Stimulated activated CD8-positive, alpha-beta memory T cell treated with anti-CD3 and anti-CD28 coated beads, Interleukin-2, amount 100 ng/mL, for 48 hours (primary cell): ENCODE results near the gene SIGLEC10.
"Not testable (repeated sequence)": the region's sequence is repeated elsewhere in the genome, so short reads cannot be mapped to it uniquely, and the experiment has no call there.

ENCODE experiments used
- DNase-seq, 2 donors: peaks; one replicate each; pipeline ENCODE4 v3.0.0-alpha.2; 2020; ENCODE audit warnings: low read depth in 2 of 2

Gene SIGLEC10, protein sequence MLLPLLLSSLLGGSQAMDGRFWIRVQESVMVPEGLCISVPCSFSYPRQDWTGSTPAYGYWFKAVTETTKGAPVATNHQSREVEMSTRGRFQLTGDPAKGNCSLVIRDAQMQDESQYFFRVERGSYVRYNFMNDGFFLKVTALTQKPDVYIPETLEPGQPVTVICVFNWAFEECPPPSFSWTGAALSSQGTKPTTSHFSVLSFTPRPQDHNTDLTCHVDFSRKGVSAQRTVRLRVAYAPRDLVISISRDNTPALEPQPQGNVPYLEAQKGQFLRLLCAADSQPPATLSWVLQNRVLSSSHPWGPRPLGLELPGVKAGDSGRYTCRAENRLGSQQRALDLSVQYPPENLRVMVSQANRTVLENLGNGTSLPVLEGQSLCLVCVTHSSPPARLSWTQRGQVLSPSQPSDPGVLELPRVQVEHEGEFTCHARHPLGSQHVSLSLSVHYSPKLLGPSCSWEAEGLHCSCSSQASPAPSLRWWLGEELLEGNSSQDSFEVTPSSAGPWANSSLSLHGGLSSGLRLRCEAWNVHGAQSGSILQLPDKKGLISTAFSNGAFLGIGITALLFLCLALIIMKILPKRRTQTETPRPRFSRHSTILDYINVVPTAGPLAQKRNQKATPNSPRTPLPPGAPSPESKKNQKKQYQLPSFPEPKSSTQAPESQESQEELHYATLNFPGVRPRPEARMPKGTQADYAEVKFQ

DNA sequence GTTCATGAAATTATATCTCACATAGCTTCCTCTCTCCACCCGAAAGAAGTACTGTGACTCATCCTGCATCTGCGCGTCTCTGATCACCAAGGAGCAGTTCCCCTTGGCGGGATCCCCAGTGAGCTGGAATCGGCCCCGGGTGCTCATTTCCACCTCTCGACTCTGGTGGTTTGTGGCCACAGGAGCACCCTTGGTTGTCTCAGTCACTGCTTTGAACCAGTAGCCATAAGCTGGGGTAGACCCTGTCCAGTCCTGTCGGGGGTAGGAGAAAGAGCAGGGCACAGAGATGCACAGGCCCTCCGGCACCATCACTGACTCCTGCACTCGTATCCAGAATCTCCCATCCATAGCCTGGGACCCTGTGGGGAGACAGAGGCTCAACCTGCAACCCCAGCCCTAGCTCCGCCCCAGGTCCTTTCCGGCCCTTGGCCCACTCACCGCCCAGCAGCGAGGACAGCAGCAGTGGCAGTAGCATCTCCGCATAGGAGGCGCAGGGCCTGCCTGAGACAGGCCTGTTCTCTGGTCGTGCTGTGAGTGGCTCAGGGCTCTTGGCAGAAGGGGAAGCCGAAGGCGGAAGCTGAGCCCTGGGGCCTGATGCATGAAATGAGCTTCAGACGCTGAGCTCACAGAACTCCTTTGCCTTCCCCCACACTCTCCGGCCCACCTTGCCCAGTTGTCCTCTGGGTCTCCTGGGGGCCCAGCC, at the start of gene SIGLEC10:
Gene SIGLEC10, minus strand, starts transcription at position 536 of the 703 bp plus-strand sequence. Its CDS starts 61 bp downstream, at position 475.
- DNase-seq: peak; percentile 35 to 45

DNA sequence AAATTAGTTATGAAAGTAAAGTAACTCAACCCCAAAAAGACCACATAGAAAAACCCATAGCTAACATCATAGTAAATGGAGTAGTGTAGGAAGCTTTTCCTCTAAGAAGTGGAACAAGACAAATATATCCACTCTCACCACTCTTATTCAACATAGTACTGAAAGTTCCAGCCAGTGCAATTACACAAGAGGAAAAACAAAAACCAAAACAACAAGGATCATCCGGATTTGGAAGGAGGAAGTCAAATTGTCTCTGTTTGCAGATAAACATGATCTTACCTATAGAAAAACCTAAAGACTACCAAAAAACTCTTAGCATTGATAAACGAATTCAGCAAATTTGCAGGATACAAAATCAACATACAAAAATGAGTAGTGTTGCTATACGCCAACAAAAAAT, 49.3 kb upstream of the SIGLEC10 start:
- no peak for DNase-seq

DNA sequence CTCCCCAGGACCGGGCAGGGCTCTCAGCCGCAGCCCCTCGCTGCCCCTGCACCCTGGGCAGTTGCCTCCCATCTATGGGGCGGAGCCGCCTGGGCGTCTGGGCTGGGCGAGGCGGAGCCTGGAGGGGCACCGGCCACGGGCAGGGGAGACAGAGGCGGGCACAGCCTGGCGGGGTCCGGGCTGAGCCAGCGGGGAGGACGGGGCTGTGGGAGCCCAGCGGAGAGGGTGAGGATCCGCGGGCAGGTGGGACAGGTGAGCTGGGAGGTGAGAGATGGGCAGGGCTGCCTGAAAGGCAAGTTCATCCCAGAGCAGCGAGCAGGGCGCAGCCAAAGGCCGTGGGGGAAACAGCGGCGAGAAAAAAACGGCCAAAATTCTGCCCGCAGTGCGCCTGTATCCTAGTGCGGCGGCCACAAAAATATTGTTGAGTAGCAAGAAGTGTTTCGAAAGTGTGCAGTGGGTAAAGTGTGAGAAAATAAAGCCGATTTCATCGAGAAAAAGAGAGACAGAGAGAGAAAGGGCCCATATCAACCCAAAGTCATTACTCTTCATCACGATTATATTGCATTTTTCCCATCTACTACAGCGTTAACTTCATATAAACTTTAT, 46.6 kb upstream of the SIGLEC10 start:
- DNase-seq: not testable (repeated sequence)

DNA sequence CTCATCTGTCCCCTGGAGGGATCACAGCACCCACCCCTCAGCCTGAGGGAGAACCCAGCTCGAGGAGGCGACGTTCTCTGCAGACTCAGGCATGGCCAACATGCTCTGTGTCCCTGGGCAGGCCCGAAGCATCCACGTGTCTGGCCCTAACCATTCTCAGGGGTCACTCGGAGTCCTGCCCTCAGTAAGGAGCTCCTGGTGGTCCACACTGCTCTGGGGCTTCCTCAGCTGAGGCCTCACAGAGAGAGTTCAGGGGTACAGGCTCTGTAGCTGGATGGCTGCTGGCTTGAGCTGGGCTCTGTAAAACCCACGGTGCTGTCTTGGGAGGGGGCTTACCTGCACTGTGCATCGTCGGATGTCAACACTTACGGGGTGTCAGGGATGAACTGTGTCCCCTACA, 45.2 kb upstream of the SIGLEC10 start:
- no peak for DNase-seq

DNA sequence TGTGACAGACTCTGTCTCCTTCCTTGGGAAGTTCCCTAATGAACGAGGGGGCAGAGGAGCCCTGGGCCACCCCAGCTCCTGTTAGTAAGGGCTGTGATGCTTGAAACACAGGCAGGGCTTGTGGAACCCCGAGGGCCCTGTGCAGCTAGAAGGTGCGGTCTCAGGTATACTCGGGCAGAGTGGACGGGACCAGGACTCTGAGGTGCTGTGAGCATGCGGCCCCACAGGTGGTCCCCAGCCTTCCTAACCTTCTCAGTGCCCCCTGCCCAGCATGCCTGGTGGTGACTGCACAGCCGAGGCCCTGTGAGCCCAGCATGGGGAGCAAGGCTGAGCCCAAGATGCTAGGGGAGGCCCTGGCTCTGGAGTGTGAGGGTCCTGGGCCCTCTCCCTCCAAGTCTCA, 44.8 kb upstream of the SIGLEC10 start:
- DNase-seq: no peak

DNA sequence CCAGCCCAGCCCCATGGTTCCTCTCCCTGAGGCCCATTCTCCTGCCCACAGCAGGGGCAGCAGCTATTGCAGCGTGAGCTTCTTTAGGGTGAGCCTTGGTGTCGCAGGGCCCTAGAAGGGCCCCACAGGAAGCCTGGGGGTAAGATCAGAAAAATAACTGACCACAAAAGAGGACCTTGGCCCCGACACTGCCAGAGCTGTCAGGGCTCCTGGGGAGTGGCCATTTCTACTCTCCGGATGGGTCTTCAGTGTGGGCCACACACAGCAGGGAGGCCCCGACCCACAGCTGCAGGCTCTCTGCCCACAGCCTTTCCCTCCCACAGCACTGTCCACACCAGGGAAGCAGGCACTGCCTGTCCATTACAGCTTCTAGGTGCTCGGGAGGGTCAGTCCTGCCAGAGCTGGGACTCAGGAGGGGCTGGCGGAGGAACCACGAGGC, 44.3 kb upstream of the SIGLEC10 start:
- DNase-seq: no peak

DNA sequence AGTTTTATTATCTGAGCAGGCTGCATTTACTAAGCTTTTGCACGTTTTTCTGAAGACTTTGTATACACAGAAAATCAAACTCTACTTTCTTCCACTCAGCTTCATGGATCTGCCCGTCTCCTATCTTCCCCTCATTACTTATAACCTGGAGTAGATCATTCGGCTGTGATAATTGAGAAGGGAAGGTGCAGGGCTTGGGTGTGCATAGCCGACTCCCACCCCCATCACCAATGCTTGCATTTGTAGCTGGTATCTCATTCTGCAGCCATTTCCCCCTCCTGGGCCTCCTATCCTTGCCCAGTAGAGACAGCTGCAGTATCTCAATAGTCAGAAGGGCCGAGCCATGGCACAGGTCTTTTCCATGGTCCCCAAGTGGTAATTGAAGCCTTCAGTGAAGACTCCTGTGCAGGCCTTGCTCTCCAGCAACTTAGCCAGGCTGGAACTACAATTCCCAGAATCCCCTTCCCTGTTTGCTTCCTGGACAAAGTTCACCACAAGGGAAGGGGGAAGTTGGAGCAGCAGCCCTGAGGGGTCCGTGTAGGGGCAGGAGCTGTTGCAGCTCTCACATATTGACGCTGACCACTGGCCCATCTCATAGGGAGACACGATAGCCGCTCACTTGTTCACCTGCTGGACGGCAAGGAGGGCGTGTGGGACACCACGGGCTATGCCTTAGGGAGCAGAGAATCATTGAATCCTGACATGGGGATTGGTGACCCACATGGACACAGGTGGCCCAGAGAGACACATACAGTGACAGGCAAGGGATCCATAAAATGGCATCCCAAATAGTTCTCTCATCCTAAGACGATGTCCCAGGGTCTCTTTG, 42.9 kb upstream of the SIGLEC10 start:
- no peak for DNase-seq

DNA sequence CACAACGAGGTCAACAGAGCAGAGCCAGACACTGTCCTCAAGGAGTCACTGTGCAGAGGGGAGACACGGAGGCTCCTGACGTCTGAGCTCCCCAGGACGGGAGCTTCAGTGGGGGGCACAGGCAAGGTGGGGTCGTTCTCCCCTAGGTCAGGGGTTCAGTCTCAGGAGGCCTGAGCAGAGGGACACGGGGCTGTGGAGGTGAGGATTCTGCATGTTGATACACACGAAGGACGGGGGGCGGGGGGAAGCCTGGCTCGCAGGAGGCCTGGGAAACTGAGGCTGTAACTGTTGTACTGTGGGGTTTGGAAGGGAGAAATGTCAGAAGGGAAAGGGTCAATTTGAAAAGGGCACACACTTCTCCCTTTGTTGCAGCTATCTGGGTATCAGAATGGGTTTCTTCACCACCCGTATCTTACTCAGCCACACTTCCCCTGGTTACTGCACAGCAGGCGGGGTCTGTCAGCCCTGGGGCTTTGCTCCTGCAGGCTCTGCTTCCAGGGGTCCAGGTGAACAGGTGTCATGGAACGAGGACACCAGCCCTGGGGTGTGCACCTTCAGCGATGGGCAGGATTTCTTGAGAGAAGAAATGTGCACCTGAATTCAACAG, 41.6 kb upstream of the SIGLEC10 start:
- no peak for DNase-seq

DNA sequence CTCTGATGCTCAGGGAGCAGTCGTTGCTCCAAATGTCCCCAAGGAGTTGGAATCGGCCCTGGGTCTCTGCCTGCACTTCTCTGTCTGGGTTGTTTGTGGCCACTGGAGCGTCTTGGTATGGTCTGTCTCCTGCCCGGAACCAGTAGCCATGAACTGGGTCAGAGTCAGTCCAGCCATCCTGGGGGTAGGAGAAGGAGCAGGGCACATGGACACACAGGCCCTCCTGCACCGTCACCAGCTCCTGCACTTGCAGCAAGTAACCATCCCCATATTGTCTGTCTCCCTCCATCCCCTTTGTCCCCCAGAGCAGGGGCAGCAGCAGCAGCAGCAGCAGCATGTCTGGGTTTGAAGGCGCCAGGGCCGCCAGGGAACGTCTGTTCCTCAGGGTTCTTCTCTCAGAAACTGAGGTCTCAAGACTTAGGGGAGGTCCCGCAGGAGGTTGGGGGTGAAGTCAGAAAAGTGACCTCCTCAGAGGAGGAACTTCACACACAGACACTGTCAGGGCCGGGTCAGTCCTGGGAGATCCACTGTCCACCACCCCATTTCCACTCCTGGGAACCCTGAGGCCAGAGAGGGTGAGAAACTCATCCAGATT, 40.7 kb upstream of the SIGLEC10 start, which contains the start of gene SIGLEC8:
Gene SIGLEC8, minus strand, starts transcription at position 404 of the 595 bp plus-strand sequence. Its CDS starts 67 bp downstream, at position 337.
- no peak for DNase-seq

DNA sequence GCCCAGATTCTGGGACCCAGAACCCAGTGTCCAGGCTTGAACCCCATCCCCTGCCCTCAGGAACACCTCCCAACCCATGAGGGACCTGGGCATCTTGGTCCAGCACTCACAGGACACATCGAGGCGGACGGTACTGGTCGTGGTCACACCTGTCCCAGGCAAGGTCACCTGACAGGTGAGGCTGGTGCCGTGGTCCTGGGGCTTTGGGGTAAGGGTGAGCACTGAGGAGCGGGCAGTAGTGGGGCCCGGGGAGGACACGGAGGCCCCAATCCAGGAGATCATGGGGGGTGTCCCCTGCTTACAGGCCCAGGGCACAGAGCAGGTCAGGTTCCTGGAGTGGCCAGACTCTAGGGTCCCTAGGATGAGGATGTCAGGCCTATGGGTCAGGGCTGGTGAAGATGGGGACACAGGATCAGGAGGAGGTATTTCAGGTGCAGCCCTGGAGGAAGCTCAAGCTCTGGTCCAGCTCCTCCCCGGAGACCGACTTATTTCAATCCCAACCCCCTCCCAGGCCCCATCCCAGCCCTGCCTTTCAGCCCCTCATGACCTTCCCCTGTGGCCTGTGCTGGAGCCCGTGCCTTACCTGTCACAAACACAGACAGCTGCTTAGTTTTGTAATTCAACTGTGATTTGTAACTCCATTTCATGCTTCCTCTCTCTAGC, 40.0 kb upstream of the SIGLEC10 start:
- no peak for DNase-seq

DNA sequence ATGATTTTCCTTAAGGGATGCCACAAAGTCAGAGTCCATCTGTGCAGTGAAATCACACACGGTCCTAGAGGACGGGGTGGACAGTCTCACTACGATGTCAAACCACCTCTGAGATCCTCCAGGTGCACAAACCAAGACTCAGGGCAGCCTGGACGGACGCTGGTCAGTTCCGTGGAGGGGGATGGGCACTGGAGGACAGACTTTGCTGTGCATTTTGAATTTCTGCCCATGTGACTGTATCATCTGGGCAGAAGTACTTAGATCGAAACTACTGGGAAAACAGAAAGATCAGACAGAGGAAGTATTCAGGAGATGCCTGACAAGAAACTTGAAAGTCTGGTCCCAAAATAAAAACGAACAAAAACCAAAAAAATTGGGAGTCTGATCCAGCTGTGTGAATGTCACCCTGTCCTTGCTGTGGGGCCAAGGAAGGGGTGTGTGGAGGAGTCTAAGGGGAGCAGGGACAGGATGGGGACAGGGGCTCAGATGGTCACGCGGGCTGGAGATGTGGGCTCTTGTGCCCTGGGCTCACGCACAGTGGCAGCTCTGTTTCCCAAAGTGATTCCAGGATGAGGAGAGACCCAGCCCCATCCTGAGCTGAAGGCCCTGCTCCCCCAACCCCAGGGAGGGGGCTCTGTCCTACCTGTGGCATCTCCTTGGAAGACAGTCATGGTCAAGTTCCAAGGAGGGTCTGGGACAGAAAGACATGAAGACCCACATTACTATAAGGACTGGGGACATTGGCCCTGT, 39.3 kb upstream of the SIGLEC10 start:
- DNase-seq: no peak

DNA sequence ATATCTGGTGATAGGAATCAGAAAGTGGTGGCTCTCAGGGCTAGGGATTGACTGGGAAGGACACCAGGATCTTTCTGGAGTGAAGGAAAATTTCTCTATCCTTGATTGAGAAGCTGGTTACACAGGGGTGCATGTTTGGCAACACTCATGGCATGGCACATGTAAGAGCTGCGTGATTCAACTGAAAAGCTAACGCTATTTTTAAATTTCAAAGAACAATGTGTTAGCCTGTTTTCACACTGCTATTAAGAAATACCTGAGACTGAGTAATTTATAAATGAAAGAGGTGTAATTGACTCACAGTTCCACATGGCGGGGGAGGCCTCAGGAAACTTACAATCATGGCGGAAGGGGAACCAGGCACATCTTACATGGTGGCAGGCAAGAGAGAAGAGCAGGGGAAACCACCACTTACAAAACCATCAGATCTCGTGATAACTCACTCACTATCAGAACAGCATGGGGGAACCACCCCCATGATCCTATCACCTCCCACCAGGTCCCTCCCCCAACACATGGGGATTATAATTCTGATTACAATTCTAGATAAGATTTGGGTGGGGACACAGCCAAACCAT, 33.4 kb upstream of the SIGLEC10 start:
- peak in 1 of 2 donors; percentile 53 for DNase-seq

DNA sequence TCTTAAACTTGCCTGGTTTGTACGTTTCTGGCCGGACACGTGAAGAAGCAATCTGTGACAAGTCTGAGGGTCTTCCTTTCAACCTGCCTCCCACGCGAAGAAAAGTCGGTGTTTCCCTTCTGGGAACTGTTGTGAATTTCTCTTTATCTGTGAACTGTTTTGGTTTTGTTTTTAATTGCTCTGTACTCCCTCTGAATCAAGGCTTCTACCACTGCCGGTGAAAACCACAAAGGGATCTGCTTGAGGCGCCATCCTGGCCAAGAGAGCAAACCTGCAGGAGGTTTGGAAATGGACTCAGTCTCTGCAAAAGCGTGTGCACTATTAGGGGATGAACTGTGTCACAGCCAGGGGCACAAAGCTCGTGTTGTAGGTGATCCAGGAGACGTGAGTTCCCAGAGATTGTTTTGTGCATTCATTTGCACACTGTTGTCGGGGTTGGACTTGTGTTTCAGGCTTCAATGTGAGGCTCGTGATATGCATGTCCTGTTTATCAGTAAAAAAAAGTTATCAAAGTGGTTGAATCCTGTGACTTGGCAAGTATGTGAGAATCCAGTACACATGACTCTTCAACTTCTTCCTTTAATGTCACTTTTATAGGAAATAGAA, 31.1 kb upstream of the SIGLEC10 start:
- DNase-seq: peak; percentile 45 to 60

DNA sequence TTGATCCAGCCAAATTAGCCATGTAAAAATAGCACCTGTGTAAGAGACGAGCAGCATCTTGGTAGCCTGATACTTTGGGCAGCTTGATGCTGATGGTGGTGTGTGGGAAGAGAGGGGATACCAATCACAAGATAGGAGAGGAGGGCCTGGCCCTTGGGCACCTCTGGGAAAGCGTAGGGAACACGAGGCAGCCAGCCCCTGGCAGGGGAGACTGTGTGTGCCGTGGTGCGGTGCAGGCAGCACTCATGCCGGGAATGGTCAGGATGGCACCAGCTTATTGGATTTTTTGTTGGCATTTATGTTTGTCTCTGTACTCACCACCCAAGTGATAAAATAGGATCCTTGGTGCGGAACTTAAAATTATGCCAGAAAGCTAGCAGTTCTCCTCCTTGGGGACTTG, 30.6 kb upstream of the SIGLEC10 start:
- DNase-seq: no peak

DNA sequence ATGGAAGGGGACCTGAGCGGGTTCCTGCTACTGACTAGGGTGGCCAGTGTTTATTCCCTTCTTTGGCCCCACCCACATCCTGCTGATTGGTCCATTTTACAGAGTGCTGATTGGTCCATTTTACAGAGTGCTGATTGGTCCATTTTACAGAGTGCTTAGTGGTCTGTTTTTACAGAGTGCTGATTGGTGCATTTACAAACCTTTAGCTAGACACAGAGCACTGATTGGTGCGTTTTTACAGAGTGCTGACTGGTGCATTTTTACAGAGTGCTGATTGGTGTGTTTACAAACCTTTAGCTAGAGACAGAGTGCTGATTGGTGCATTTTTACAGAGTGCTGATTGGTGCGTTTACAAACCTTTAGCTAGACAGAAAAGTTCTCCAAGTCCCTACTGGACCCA, 30.1 kb upstream of the SIGLEC10 start:
- DNase-seq: not testable (repeated sequence)

DNA sequence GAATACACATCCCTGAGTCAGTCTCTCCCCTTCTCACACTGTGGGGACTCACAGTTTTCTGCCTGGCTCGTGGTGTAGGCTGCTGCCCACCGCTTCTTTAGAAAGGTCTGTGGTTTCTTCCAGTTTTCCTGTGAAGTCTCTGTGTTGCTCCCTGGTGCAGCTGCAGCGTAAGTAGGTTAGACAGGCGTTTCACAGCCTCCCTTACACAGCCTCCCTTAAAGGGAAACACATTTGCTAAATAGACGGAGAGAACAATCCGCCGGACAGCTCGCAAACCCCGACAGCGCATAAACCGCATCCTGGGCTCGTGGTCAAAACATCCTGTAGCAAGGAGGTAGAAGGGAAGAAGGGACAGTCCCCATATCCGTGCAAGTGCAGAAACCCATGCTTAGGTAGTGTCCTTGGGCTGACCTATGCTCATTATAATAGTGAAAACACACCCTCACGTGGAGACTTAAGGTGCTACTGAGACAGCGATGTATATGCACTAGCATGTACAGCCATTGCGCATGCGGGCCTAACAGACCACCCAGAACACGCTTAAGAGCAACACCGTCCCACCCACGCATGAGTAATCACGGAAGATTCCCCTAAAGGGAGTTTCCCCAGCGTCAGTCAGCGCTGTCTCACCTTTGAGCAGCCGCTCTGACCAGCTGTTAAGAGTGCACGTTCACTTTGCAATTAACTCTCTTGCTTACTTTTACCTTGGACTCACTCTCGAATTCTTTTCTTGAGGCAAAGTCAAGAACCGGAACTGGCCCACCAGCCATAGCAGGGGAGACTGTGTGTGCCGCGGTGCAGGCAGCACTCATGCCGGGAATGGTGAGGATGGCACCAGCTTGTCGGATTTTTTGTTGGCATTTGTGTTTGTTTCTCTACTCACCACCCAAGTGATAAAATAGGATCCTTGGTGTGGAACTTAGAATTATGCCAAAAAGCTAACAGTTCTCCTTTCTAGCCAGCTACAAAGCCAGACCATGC, 24.3 kb upstream of the SIGLEC10 start:
- peak; percentile 72 to 81 for DNase-seq
